ENCODE measurements around the gene GTPBP3. TPM values are rescaled to one million over a fixed set of nuclear protein-coding genes. Genes with fewer than 3 reads are reported as not detected.

Gene GTPBP3
- total RNA-seq, 6 experiments from 2014 or later: 9.2 to 14.7 (median 13.0) TPM

DNA sequence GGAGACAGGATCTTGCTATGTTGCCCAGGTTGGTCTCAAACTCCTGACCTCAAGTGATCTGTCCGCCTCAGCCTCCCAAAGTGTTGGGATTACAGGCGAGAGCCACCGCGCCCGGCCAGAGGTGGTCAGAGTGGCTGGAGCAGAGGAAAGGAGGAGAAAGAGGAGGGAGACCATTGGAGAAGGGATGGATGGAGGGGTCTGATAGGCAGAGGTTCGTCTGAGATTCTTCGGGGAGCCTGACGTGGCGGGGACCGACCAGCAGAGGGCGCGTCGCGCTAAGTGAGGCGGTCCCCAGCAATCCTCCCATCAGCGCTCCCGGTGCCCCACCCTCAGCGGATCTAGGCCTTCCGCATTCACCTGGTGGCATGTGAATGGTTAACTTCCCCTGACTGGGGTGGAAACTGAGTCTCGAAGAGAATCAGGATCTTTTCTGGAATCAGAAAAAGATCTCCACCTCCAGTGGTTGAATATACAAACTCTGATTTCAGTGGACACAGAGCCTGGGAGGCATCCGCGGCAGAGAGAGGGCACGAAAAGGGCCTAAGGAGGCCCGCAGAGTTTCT is 8.8 kb downstream of the GTPBP3 start:
- peaks cover 13% of the 10 kb centered on the region for H3K4me1 Mint-ChIP-seq (ENCODE audit: low read depth)
- TF ChIP-seq CTCF (IDR thresholded peaks at IDR 0.05): peak; percentile 97
- DNase-seq: peak; percentile 38
- H3K27ac Mint-ChIP-seq: 0 out of 2 replicates have a peak overlapping the region, but pooled peaks have one; percentile 20
- no peak overlapping the region for H3K4me3 Mint-ChIP-seq
- peaks cover 3% of the 10 kb centered on the region for H3K27me3 Mint-ChIP-seq (ENCODE audit: insufficient read depth)
- H3K9me3 Mint-ChIP-seq: no peaks in the 10 kb centered on the region
- no peaks in the 10 kb centered on the region for H3K36me3 Mint-ChIP-seq (ENCODE audit: low read depth)

DNA sequence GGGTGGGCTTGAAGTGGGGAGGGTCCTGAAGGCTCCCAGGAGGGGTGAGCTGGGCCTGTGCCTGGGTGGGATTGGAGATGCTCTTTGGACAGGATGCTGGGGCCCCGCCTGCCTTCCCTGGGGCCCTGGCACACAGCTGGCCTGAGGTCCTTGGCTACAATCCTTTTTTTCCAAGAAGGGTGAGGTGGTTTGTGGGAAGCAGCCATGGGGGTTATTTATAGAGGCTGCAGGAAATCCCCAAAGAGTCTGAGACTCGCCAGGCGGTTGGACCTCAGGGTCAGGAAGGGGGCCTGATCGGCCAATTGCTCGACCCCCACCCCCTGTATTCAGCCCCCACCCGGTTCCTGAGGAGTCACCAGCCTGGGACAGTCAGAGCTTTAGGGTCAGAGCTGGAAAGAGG is 10.0 kb downstream of the GTPBP3 start:
- DNase-seq: no peak
- Mint-ChIP-seq H3K9me3 (no peaks in the 10 kb centered on the region), H3K4me3 (no peak overlapping the region), H3K27ac (no peak overlapping the region), H3K36me3 (ENCODE audit: low read depth) (no peaks in the 10 kb centered on the region), H3K27me3 (ENCODE audit: insufficient read depth) (peaks cover 7% of the 10 kb centered on the region), H3K4me1 (ENCODE audit: low read depth) (peaks cover 13% of the 10 kb centered on the region)
- no peak for TF ChIP-seq CTCF (IDR thresholded peaks at IDR 0.05)

DNA sequence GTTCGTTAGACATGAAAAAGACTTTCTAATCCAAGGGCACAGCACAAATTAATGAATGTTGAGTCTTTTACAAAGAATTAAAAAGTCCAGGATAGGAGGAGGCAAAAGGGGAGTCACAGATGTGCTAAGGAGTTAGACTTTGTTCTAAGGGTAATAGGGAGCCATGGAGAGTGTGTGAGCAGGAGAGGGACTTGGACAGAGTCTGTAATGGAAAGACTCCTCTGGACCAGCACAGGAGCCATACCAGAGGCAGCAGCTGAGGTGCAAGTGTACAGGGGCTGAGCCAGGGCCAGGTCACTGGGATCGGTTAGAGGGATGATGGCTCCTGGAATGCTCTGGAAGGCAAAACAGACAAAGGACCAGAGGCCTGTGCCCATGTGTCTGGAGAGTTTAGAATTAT is 10.5 kb downstream of the GTPBP3 start:
- peaks cover 13% of the 10 kb centered on the region for H3K4me1 Mint-ChIP-seq (ENCODE audit: low read depth)
- H3K27ac Mint-ChIP-seq: no peak overlapping the region
- H3K4me3 Mint-ChIP-seq: no peak overlapping the region

GRCh38 chr19:17348700-17349099 is 11.3 kb downstream of the GTPBP3 start:
- Mint-ChIP-seq H3K27ac (peak overlapping the region; percentile 53; the same call in 1 of the 2 replicates), H3K4me1 (ENCODE audit: low read depth) (peaks cover 13% of the 10 kb centered on the region), H3K27me3 (ENCODE audit: insufficient read depth) (peaks cover 14% of the 10 kb centered on the region), H3K36me3 (ENCODE audit: low read depth) (no peaks in the 10 kb centered on the region), H3K9me3 (no peaks in the 10 kb centered on the region), H3K4me3 (peak overlapping the region; percentile 76)
- no peak for TF ChIP-seq CTCF (IDR thresholded peaks at IDR 0.05)
- DNase-seq: peak; percentile 23

More for the DNA sequence above, 10.5 kb downstream of the GTPBP3 start:
- no peaks in the 10 kb centered on the region for H3K36me3 Mint-ChIP-seq (ENCODE audit: low read depth)
- no peaks in the 10 kb centered on the region for H3K9me3 Mint-ChIP-seq
- no peak for TF ChIP-seq CTCF (IDR thresholded peaks at IDR 0.05)
- peaks cover 7% of the 10 kb centered on the region for H3K27me3 Mint-ChIP-seq (ENCODE audit: insufficient read depth)
- DNase-seq: no peak

DNA sequence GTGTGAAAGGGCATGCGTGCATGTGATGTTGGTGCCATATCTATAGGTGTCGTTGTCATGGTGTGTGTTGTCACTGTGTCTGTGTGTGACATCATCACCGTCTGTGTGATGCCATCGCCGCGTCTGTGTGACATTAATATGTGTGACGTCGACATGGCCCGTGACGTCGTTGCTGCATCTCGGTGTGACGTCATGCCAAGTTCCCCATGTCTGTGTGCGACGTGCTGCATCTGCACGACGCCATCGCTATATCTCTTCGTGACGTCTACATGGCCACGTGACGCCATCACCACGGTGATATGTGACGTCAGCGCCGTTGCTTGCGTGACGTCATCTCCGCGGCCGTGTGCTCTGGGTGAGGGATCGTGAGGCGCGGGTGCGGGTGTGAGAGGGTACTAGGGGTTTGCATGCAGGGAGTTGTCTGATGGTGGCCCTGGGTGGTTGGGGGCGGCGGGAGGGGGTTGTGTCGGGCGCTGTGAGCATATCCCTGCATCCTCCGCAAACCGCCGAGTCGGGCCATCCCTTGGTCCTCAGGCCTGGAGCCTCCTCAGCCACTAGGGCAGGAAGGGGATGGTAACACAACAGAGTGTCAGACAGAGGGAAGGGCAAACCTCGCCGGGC is 14.6 kb downstream of the GTPBP3 start:
- no peak for TF ChIP-seq CTCF (IDR thresholded peaks at IDR 0.05)
- no peaks in the 10 kb centered on the region for H3K9me3 Mint-ChIP-seq
- H3K27me3 Mint-ChIP-seq (ENCODE audit: insufficient read depth): peaks cover 14% of the 10 kb centered on the region
- no peak overlapping the region for H3K27ac Mint-ChIP-seq
- no peaks in the 10 kb centered on the region for H3K36me3 Mint-ChIP-seq (ENCODE audit: low read depth)
- peaks cover 13% of the 10 kb centered on the region for H3K4me1 Mint-ChIP-seq (ENCODE audit: low read depth)
- H3K4me3 Mint-ChIP-seq: no peak overlapping the region
- no peak for DNase-seq

Data from HFFc6 (cell line).